RPMI7951 (cell line): ENCODE measurements around the gene CDC42EP3. TPM values are rescaled to one million over a fixed set of nuclear protein-coding genes. Genes with fewer than 3 reads are reported as not detected.

Source experiments
- DNase-seq: peaks from one replicate; pipeline ENCODE4 v3.0.0-alpha.2; 2012; ENCODE audit warnings: low read depth
- total RNA-seq: library from RNA; depleted of rRNA; stranded (reverse); fragments of >200 nt; shearing (Covaris generic); gene quantifications from 2 replicates; pipeline ENCODE4 v1.2.3, GENCODE V29; 2014

The CDC42EP3 gene
- total RNA-seq, 1 experiment from 2014 or later, result 52.5 TPM

DNA sequence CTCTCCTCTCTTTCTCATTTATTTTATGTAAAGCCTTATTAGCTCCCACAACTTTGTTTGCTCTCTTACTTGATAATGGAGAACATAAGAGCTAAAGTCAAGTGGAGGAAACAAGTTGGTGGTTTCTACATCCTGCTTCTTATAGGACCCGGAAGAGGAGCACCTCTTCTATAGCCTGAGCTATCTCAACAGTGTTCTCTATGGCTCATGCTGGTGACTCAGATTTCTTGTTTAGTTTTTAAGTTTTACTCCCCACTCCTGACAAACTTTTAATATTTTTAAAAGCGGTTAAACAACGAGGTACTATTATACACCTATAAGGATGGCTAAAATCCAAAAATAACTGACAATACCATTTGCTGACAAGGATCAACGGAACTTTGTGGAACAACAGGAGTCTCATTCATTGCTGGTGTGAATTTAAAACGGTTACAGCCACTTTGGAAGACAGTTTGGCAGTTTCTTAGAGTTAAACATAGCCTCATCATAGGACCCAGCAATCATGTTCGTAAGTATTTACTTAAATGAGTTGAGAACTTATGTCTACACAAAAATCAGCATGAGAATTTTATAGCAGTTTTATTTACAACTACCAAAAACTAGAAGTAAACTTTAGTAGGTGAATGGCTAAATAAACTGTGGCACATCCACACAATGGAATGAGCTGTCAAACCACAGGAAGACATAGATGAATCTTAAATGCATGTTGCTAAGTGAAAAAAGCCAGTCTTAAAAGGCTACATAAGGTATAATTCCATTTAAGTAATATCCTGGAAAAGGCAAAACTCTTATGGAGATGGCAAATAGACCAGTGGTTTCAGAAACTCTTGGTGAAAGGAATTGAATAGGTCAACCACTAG lies 12.7 kb upstream of the CDC42EP3 start:
- no peak for DNase-seq

DNA sequence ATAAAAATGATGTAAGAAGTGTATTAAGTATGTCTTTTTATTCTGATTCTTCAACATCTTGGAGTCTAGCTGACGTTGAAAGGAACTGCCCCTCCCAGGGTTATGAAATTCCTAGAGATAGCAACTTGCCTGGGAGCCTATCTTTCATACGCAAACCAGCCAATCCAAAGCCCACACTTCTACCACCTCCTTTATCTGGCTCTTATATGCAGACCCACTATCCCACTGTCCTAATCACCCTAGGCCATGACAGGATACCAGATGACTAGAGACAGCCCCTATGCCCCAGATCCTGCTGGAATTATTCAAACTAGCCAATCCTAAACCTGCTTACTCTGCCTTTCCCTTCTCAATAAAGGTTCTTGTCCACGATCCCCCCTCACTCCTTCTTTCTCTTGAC lies 11.8 kb upstream of the CDC42EP3 start:
- no peak for DNase-seq

- DNase-seq, result no peak
Measured at GRCh38 chr2:37682473-37682872, 11.0 kb upstream of the CDC42EP3 start.

GRCh38 chr2:37681587-37681986 lies 10.1 kb upstream of the CDC42EP3 start:
- no peak for DNase-seq

GRCh38 chr2:37679072-37679695 lies 7.7 kb upstream of the CDC42EP3 start:
- DNase-seq, result no peak

- DNase-seq, result peak; percentile 72
Measured at GRCh38 chr2:37676274-37676673, 4.8 kb upstream of the CDC42EP3 start.

GRCh38 chr2:37674946-37675345 lies 3.5 kb upstream of the CDC42EP3 start:
- no peak for DNase-seq

DNA sequence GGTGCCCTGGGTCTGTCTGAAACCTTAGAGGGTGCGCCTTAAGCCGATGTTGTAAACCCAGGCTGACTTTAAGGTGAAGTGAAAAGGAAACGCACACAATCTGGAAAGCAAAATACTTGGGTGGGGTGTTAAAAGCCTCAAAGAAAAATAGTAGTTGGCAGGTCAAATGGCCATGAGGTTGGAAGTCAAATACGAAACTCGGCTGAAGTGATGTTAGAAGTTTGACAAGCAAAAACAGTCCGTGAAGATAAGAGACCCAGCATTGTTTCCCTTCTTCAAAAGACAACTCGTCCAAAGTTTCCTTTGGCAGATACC lies 1.4 kb upstream of the CDC42EP3 start:
- no peak for DNase-seq

GRCh38 chr2:37672104-37672869 lies 845 bp upstream of the CDC42EP3 start:
- DNase-seq, result peak; percentile 84

- DNase-seq, result peak; percentile 48
Measured at GRCh38 chr2:37671816-37672103, 318 bp upstream of the CDC42EP3 start.

DNA sequence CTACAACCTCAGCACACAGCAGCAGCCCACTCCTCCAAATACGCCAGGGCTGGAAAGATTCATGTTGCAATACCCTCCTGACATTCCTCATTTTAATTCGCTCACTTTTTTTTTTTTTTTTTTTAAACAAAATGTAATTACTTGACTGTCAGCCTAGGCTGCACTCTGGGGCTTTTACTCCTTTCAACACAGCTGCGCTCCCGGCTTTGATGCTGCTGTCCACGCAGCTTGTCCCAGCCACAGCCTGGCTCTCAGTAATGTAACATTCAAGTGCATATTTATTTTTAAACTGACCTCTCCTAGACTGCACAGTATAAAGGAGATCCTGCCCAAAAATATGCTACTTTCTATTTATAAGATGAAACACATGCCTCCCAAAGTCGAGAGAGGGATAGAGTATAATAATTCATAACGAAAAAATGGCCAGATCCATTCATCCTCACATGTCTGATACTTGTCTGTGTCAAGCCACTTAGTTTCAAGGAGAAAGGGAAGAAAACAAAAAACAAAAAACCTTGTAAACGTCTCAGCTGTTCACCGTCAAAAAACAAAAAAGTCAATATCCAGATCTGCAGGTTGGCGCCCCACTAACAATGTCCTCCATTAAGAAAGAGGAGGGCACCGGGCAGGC lies 949 bp downstream of the CDC42EP3 start:
- no peak for DNase-seq

DNA sequence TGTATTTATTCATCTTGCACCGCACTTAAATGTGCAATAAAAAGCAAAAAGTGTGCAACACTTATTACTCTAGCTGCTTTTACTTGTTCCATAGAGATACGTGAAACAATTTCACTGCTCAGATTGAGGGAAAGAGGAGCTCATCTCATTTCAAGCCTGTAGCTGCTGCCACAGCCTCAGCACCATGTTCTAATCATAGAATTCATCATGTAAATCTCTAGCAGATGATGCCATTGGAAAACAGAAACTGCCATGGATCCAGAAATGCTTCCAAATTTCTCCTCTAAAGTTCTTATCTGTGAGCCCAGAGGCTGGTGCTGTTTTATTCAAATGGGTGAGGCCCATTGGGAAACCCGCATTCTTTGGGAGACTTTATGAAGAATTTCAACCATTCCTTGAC lies 2.0 kb downstream of the CDC42EP3 start:
- DNase-seq, result no peak

- no peak for DNase-seq
Measured at GRCh38 chr2:37667704-37668103, 3.7 kb downstream of the CDC42EP3 start.

- DNase-seq, result no peak
Measured at GRCh38 chr2:37666772-37667171, 4.7 kb downstream of the CDC42EP3 start.

DNA sequence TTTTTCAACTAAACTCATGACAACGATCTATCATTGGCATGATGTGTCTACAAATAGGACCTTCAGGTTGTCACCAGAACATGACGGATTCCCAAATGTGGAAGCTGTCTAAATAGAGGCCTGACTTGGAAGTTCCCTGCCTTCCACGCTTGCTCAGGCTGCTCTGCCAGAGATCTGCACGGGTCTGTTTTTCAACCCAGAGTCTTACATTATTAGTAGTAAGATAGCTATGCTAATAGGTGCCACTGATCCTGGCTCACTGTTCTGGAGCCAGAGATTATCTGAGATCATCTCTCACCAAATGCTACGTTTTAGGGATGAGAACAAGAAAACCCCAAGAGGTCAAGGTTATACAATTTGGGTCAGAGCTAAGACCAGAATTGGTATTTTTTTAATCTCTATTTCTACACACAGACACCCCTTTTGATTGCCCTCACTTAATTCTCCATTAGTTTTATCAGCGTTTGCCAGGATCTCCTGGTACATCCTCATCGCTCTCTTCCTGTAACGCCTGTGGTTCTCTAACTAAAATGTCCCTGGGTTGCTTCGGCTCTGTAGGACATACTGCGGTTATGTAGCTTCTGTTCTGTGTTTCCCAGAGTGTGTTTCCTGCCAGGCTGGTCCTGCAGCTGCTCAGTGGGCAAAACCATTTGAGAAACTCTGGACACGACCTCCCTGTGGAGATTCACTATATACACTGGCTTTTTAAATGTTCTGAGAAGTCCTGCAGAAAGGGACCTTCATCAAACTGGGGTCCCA lies 5.7 kb downstream of the CDC42EP3 start:
- DNase-seq, result no peak

DNA sequence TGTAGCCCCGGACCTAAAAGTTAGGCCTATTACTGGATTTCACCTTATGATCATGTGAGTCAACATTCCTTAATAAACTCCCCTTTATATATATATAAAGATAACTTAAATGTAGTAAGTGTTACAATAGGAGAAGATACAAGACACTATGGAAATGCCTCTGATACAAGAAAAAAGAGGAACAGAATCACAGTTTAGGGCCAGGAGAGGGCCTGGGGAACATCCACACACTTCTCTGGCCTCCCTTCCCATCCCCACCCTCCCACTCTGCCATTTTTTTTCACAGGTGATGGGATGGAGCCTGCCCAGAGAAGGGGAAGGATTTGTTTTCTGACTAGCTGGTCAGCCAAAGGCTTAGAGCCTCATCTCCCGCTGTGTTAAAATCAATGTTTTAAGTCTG lies 6.4 kb downstream of the CDC42EP3 start:
- no peak for DNase-seq

DNA sequence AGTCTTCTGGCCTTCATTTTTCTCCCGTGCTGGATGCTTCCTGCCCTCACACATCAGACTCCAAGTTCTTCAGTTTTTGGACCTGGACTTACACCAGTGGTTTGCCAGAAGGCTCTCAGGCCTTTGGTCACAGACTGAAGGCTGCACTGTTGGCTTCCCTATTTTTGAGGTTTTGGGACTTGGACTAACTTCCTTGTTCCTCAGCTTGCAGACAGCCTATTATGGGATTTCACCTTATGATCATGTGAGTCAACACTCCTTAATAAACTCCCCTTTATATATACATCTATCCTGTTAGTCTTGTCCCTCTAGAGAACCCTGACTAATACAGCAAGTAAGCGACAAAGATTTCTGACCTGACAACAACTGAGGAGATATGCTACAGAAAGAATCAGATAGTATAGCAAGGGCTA lies 7.2 kb downstream of the CDC42EP3 start:
- no peak for DNase-seq

GRCh38 chr2:37663390-37663789 lies 8.1 kb downstream of the CDC42EP3 start:
- DNase-seq, result no peak

DNA sequence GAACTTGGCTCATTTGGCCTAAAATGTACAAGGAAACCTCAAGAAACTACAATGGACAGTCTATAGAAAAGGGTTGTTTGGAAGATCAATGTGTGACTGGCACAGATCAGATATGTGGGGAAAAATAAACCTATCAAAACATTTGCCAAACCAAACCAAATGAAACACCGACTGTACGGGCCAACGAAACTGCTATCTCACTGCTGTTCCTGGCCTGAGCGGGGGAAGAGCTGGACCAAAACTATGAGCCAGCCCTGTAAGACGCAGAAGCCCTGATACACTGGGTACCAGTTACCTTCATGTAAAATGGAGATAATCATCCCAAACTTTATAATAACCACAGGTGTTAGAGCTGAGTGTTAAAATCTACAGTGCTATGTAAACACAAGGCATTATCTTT lies 11.7 kb downstream of the CDC42EP3 start:
- no peak for DNase-seq

DNA sequence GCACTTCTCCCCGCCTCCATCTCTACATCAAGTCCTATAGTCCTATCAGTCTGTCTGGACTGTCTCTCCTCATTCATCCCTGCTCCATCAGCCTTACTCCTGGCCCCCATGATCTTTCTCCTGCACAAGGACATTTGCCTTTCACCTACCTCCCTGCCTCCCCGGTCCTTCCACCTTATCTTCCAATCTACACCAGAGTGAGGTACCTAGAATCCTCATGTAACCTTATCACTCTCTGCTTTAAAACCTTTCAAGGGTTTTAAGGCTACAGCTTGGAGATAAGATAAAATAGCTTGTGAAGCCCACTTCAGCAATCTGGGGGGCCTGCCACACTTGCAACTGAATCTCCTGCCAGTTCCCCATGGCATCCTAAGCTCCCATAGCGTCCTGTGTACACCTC lies 12.8 kb downstream of the CDC42EP3 start:
- no peak for DNase-seq

- DNase-seq, result no peak
Measured at GRCh38 chr2:37657471-37657870, 14.0 kb downstream of the CDC42EP3 start.
